ENCODE results near the gene FOXL2NB. TPM values are rescaled to one million over a fixed set of nuclear protein-coding genes. Genes with fewer than 3 reads are reported as not detected.

FOXL2NB gene
- total RNA-seq, 6 experiments from 2014 or later, result not detected

DNA sequence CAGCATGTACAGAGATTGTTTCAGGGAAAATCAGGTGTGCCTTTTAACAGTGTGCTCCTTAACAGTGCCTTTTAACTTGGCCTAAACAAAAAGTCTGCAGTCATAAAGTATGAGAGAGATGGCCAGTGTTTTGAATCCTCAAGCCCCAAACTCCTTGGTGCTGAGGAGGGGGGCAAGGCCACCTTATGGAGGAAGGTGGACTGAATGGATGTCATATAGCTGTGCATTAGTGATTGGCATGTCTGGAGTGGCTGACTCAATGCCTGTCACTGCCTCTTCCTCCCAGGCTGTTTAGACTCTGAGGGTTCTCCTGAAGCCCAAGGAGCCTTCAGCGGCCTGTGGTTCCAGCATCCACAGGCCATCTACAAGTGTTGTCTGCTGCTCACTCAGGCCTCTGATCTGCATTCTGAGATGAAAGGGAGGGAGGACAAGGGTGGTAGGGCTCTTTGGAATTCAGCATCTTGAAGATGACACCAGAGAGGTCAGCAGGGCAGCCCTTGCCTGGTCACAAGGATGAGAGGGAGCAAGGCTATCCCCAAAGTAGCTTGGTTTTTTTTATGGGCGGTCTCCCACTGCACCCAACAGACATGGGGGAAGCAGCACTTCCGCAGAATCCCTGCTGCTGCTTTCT lies 1.5 kb downstream of the FOXL2NB start:
- Histone ChIP-seq H3K27me3 (peaks cover 14 to 38% of the 10 kb centered on the region in 2 donors), H3K4me3 (no peak overlapping the region), H3K36me3 (no peaks in the 10 kb centered on the region), H3K4me1 (peaks cover 0 to 34% (median 3%) of the 10 kb centered on the region in 4 donors), H3K27ac (no peak overlapping the region), H3K9me3 (no peaks in the 10 kb centered on the region)
- intact Hi-C loops (cut with DNase I), result loop anchor here in 1 of 2 donors (10.0 kb wide), 1 partner anchor 376 kb away; no protein-coding TSS in a partner anchor
- ATAC-seq (no peak), DNase-seq (no peak)
- no peak for TF ChIP-seq POLR2A (IDR thresholded peaks at IDR 0.05)
- TF ChIP-seq, protein P1, sequence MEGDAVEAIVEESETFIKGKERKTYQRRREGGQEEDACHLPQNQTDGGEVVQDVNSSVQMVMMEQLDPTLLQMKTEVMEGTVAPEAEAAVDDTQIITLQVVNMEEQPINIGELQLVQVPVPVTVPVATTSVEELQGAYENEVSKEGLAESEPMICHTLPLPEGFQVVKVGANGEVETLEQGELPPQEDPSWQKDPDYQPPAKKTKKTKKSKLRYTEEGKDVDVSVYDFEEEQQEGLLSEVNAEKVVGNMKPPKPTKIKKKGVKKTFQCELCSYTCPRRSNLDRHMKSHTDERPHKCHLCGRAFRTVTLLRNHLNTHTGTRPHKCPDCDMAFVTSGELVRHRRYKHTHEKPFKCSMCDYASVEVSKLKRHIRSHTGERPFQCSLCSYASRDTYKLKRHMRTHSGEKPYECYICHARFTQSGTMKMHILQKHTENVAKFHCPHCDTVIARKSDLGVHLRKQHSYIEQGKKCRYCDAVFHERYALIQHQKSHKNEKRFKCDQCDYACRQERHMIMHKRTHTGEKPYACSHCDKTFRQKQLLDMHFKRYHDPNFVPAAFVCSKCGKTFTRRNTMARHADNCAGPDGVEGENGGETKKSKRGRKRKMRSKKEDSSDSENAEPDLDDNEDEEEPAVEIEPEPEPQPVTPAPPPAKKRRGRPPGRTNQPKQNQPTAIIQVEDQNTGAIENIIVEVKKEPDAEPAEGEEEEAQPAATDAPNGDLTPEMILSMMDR (IDR thresholded peaks at IDR 0.05), result no peak
- WGBS (ENCODE audit: insufficient coverage, low coverage, low lambda C conversion rate, missing lambda C conversion rate), result 86% methylated on average over 2 of the region's 3 CpGs

- no peak overlapping the region for H3K4me3 ChIP-seq
- H3K9me3 ChIP-seq, result no peaks in the 10 kb centered on the region
- ATAC-seq (no peak), DNase-seq (no peak)
- WGBS (ENCODE audit: insufficient coverage, low coverage, low lambda C conversion rate, missing lambda C conversion rate), result 40% methylated on average over 5 of the region's 5 CpGs
- no peaks in the 10 kb centered on the region for H3K36me3 ChIP-seq
- H3K27ac ChIP-seq, result no peak overlapping the region
- TF ChIP-seq, protein P1 (IDR thresholded peaks at IDR 0.05), result no peak
- TF ChIP-seq POLR2A (IDR thresholded peaks at IDR 0.05), result no peak
- peaks cover 14 to 33% of the 10 kb centered on the region in 2 donors for H3K27me3 ChIP-seq
- intact Hi-C loops (cut with DNase I), result loop anchor here in 1 of 2 donors (10.0 kb wide), 1 partner anchor 376 kb away; no protein-coding TSS in a partner anchor
- H3K4me1 ChIP-seq, result peaks cover 0 to 34% (median 3%) of the 10 kb centered on the region in 4 donors
These were observed 2.0 kb downstream of the FOXL2NB start for GRCh38 chr3:138949002-138949418.

DNA sequence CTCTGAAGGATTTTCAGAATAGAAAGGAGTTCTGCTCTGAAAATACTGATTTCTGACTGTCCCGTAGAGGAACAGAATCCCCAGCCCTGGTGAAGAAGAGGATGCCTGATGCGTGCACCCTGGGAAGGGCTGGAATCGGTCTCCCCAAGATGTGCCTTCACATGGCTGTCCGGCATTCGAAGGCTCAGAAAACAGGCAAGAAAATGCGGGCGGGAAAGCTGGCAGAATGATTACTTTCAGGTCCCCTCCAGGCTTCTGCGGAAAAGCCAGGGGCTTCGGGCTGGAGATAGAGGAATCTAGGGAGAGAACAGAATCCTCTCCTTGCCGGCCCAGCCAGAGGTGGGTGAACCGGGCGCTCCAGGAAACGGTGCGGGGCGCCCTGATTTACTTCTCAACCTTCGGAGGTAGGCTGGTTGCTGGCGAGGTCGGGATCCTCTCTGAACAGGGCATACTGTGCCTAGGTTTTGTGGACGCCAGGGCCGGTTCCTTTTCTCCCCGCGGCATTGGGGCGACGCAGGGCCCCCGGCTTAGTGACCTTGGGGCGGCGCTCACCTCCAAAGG lies 2.5 kb downstream of the FOXL2NB start:
- WGBS (ENCODE audit: insufficient coverage, low coverage, low lambda C conversion rate, missing lambda C conversion rate), result 7% methylated on average over 3 of the region's 27 CpGs
- Histone ChIP-seq H3K4me3 (peak overlapping the region in 2 of 3 donors; percentile 7 to 26), H3K27me3 (peaks cover 14 to 30% of the 10 kb centered on the region in 2 donors), H3K36me3 (no peaks in the 10 kb centered on the region), H3K27ac (no peak overlapping the region), H3K9me3 (no peaks in the 10 kb centered on the region), H3K4me1 (peaks cover 0 to 29% (median 3%) of the 10 kb centered on the region in 4 donors)
- no peak for DNase-seq
- intact Hi-C loops (cut with DNase I), result loop anchor here in 1 of 2 donors (10.0 kb wide), 1 partner anchor 375 kb away; no protein-coding TSS in a partner anchor
- no peak for TF ChIP-seq POLR2A (IDR thresholded peaks at IDR 0.05)
- TF ChIP-seq, protein P1 (IDR thresholded peaks at IDR 0.05), result no peak
- peak in 1 of 4 donors; percentile 8 for ATAC-seq

GRCh38 chr3:138950006-138950644 lies 3.1 kb downstream of the FOXL2NB start:
- 0% methylated on average over 7 of the region's 53 CpGs for WGBS (ENCODE audit: insufficient coverage, low coverage, low lambda C conversion rate, missing lambda C conversion rate)
- peaks cover 8 to 24% of the 10 kb centered on the region in 2 donors for H3K27me3 ChIP-seq
- no peak for DNase-seq

More at GRCh38 chr3:138950006-138950644, 3.1 kb downstream of the FOXL2NB start:
- intact Hi-C loops (cut with DNase I), result no loop called here
- Histone ChIP-seq H3K4me1 (peaks cover 0 to 23% (median under 1%) of the 10 kb centered on the region in 4 donors), H3K9me3 (no peaks in the 10 kb centered on the region), H3K27ac (no peak overlapping the region), H3K4me3 (peak overlapping the region in 2 of 3 donors; percentile 7 to 26), H3K36me3 (no peaks in the 10 kb centered on the region)
- ATAC-seq, result peak; percentile 59 to 66 (median 64)
- TF ChIP-seq, protein P1 (IDR thresholded peaks at IDR 0.05), result no peak
- no peak for TF ChIP-seq POLR2A (IDR thresholded peaks at IDR 0.05)
